Myocyte (in vitro differentiated cells): ENCODE data around the gene ZNF584. TPM values are rescaled to one million over a fixed set of nuclear protein-coding genes. Genes with fewer than 3 reads are reported as not detected.
A peak's percentile ranks its signal among the peaks of the same experiment; 100 is the strongest.
"Not testable (repeated sequence)": the region's sequence is repeated elsewhere in the genome, so short reads cannot be mapped to it uniquely, and the experiment has no call there.

ENCODE experiments used
- DNase-seq: peaks from one replicate; pipeline ENCODE4 v3.0.0-alpha.2; 2012; ENCODE audit warnings: low read depth
- total RNA-seq: library from RNA; depleted of rRNA; stranded (reverse); fragments of >200 nt; gene quantifications from 2 replicates; pipeline ENCODE4 v1.2.3, GENCODE V29; 2014

The ZNF584 gene
- total RNA-seq, 1 donor from 2014 or later, result 19.4 TPM

DNA sequence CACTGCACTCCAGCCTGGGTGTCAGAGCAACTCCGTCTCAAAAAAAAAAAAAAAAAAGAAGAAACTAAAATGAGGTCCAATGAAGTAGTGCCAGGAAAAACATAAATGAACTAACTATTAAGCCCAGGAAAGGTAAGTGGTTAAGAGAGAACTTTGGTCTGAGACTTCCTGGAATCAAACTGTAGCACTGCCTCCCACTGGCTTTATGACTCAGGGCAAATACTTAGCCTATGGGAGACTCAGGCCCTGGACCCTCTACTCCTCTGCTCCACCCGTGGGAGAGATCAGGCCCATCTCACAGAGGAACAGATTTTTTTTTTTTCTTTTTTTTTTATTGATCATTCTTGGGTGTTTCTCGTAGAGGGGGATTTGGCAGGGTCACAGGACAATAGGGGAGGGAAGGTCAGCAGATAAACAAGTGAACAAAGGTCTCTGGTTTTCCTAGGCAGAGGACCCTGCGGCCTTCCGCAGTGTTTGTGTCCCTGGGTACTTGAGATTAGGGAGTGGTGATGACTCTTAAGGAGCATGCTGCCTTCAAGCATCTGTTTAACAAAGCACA is 4.5 kb upstream of the ZNF584 start:
- not testable (repeated sequence) for DNase-seq

DNA sequence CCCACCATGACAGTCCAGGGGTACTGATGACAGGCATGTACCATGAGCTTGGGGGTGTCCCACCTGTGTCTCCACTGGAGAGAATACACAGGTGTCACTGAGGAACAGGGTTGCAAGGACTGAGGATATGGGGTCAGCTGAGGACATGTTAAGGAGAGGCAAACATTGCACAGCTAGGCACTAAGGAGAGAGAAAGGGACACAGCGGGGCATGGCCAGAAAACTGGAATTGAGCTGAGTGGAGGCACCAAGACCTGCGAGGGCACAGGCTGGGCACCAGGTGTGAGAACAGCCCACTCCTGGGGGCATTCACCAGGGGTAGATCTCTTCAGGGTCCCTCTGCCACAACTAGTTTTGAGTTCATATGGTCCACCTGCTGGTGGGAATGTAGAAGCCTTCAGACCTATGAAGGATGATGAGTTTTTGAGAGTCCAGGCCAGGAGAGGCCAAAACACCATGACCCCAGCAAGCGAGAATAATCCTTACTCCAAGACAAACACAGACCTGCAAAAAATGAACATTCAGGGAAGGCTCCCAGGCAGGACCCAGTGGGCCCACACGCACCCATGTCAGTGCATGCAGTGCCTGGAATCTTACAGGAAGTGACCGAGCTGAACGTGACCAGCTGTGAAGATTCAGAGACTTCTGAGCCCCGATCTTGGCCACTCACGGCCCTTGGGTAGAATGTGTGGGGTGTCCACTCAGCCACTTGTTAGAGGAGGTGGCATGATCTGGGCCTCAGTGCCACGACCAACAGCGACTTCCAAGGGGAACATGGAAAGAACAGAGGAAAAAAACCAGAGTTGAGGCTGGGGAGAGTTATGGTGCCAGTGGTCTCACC is 1.4 kb upstream of the ZNF584 start:
- no peak for DNase-seq

DNA sequence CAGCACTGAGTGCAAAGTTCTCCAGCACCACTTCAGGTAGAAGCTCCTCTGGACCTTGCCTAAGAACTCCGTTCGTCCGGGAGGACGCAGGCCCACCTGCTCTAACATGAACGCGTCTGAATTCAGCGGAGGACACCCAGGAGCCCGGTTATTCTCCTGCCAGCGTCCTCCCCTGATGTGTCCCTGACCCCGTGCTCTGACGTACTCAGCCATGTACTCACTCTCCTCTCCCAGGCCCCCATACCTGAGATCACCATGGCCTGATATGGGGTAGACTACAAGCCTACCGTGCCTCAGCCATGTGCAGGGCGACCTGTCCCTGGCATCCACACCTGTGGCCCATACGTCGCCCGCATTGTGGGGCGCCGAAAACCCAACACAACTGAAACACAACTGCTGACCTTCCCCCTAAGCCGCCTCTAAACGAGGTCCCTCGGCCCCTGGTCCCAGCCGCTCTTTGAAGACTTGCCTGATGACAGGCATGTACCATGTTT is 744 bp upstream of the ZNF584 start:
- no peak for DNase-seq

DNA sequence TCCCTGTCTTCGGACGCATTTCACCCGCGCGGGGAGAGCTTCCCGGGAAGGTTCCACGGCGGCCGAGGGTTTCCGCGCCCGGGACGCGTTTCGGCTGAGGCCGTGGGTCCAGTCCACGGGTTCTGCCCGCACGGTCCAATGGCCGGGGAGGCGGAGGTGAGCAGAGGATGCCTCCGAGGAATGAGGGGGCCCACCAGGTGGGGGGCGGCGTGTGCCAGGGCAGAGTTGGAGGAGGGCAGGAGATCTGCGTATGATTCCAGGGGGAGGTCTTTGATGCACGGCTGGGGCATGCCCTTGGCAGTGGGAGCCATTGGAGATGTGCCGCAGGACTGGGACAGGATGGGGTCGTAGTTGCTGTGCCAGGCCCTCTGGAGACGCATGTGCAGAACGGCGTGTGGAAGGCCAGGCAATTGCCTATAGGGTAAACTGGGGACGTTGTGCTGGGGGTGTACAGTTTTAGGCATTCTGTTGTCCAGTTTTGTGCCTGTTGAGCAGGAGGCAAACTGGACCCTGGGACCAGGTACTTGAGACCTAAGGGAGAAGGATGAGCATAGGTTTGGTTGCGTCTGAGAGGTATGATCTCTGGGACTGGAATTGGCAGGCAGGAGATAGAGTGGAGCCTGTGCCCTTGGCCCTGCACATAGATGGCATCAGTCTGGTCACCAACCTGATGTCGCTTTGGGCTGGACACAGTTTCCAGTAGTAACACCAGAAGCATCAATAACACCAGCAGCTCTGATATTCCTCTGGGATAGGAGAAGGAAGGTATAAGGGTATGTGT is 751 bp downstream of the ZNF584 start:
- peak; percentile 45 for DNase-seq

DNA sequence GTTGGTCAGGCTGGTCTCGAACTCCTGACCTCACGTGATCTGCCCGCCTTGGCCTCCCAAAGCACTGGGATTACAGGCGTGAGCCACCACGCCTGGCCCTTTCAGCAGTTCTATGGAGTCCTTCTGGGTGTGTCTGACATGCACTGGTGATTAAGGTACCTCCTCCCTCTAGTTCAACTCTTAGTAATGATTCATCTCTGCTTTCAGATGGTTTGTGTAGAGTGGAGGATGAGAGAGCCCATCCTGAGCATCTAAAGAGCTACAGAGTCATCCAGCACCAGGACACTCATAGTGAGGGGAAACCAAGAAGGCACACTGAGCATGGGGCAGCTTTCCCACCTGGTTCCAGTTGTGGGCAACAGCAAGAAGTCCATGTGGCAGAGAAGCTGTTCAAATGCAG is 8.2 kb downstream of the ZNF584 start:
- no peak for DNase-seq

DNA sequence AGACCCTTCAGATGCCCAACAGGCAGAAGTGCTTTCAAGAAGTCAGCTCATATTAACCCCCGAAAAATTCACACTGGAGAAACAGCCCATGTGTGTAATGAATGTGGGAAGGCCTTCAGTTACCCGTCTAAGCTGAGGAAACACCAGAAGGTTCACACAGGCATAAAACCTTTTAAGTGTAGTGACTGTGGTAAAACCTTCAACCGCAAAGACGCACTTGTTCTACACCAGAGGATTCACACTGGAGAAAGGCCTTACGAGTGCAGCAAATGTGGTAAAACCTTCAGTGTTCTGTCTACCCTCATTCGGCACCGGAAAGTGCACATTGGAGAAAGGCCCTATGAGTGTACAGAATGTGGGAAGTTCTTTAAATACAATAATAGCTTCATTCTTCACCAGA is 8.6 kb downstream of the ZNF584 start:
- DNase-seq, result no peak

DNA sequence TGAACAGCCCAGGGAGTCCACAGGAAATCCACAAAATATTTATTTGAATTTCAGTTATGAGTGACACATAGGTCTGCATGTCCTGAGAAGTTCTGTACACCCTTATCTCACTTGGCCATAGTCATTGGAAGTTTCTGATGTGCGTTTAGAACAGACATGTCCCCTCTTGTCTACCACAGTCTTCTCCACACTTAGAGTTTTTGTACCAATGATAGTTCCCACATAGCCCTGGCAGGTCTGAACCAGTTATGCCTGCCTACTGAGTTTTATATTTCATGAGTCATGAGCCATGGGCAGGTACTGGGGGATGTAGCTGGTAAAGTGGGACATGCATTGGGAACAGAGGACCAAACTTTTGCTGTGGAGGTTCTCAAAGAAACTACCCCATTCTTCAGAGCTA is 20.2 kb downstream of the ZNF584 start:
- DNase-seq, result no peak

DNA sequence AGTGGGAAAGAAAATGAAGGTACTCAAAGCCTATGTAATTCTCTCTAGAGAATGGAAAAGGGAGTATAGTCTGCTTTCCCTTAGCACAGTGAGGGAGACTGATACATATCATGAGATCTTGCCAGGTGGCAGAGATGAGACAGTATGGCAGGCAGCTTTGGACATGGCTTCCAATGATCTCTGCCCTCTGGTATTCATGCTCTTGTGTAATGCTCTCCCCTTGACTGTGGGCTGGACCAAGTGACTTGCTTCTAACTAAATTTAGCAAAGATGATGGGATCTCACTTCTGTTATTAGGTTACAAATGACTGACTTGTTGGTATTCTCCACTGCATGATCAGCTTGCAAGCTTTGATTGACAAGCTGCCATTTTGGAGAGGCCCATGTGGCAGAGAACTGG is 21.3 kb downstream of the ZNF584 start:
- DNase-seq, result peak; percentile 13

DNA sequence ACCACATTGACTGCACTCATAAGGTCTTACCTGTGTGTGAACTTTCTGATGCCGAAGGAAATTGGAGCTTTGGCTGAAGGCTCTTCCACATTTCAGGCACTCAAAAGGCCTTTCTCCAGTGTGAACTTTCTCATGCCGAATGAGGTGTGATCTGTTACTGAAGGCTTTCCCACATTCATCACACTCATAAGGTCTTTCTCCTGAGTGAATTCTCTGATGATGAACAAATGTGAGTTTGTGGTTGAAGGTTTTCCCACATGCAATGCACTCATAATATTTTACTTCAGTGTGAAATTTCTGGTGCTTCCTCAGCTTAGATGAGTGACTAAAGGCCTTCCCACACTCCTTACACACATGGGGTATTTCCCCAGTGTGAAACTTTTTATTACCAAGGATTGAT is 25.8 kb downstream of the ZNF584 start:
- DNase-seq, result no peak

DNA sequence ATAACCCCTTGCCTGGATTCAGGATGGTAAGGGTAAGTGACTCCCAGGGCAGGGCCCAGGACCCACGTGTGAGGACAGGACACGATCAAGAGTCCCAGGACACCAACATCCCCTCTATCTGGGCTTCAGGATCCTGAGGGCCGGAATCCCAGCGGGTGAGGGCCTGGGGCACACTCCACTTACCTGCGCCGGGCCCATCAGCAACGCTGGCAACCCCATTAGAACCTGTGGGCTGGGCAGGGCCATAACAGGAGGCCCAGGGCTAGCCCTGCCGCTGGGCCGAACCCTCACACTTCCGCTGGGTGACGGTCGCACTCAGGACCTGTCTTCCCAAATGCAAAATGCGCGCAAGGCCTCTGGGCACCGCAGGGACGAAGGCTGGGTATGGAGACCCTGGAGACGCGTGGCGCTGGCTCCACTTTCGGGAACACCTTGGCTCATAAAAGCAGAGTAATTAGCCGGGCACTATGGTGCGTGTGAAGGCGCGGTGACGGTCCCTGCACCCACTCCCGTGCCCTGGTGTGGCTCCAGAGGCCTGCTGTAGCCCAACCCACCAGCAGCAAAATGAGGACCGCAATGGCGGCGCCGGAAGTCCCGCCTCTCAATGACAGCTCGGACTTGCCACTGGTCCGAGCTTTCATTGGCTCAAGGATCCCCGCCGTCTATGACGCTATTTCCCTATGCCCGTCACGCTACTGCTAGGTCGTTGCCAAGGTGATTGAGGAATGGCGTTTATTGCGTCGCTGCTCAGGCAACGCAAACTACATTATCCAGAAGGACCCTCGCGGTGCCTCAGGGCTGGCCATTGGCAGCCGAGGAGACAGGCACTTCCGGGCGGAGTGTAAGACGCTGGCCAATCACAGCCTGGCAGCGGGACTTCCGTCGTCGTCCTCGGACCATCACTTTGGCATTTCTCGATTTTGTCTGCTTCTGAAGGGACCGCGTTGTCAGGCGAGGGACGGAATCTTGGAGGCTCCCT is 31.4 kb downstream of the ZNF584 start, which contains the start of gene ZNF132:
ZNF132 (minus strand) TSS at position 578 of the 979 bp plus-strand sequence; CDS start at position 246, 332 bp downstream.
- peak; percentile 100 for DNase-seq

DNA sequence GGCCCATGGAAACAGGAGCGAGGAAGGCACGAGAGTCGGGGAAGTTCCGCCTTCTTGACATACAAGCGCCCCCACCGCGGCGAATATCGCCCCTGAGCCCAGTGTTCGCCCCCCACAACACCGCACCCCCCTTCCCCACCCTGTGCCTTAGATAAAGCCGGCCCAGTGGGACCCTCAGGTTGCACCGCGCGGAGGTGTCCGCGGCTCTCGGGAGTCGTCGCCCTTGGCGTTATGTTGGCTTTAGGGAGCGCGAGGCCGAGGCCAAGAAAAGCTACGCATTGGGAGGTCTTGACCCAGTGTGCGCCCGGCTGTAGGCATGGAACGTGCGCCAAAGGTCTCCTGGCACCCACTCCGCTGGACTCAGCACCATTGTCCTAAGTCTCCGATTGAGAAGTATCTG is 32.1 kb downstream of the ZNF584 start:
- DNase-seq, result no peak

DNA sequence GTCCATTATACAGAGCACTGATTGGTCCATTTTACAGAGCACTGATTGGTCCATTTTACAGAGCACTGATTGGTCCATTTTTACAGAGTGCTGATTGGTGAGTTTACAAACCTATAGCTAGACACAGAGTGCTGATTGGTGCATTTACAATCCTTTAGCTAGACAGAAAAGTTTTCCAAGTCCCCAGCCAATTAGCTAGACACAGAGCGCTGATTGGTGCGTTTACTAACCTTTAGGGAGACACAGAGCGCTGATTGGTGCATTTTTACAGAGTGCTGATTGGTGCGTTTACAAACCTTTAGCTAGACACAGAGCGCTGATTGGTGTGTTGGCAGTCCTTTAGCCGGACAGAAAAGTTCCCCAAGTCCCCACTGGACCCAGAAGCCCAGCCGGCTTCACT is 34.5 kb downstream of the ZNF584 start:
- DNase-seq, result not testable (repeated sequence)

DNA sequence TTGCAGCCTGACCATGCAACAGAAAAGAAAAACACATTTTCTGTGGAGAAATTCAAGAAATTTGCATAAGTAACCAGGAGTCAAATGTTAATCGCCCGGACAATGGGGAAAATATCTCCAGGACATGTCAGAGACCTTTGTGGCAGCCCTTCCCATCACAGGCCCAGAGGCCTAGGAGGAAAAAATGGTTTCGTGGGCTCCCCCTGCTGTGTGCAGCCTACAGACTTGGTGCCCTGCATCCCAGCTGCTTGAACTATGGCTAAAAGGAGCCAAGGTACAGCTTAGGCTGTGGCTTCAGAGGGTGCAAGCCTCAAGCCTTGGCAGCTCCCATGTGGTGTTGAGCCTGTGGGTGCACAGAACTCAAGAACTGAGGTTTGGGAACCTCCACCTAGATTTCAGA is 40.4 kb downstream of the ZNF584 start:
- DNase-seq, result not testable (repeated sequence)

DNA sequence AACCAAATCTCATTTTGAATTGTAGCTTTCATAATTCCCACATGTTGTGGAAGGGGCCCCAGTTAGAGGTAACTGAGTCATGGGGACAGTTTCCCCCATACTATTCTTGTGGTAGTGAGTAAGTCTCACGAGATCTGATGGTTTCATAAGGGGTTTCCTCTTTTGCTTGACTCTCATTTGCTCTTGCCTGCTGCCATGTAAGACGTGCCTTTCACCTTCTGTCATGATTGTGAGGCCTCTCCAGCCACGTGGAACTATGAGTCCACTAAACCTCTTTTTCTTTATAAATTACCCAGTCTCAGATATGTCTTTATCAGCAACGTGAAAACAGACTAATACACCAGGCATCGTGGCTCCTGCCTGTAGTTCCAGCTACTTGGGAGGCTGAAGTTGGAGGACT is 41.5 kb downstream of the ZNF584 start:
- DNase-seq, result not testable (repeated sequence)

DNA sequence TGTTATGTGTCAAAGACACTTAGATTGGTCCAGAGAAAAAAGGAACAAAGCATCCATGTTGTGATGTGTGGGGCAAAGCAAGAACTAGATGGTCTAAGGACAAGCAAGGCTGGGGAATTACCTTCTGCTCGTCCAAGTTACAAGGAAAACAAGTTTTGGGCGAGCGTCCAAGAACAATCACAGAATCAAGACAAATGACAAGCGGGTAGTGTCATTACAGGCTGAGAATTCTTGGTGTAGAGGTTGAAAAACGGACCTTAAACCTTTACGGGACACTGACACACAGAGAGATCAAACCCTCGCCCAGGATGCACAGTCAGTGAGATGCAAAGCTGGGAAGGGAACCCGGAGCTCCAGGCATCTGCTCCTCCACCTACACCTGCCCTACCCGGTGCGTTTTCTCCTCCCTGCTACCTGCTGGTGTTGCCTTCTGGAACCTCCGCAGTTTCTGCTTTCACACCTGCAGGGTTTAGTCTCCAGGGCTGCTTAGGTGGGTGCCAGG is 42.5 kb downstream of the ZNF584 start:
- no peak for DNase-seq

DNA sequence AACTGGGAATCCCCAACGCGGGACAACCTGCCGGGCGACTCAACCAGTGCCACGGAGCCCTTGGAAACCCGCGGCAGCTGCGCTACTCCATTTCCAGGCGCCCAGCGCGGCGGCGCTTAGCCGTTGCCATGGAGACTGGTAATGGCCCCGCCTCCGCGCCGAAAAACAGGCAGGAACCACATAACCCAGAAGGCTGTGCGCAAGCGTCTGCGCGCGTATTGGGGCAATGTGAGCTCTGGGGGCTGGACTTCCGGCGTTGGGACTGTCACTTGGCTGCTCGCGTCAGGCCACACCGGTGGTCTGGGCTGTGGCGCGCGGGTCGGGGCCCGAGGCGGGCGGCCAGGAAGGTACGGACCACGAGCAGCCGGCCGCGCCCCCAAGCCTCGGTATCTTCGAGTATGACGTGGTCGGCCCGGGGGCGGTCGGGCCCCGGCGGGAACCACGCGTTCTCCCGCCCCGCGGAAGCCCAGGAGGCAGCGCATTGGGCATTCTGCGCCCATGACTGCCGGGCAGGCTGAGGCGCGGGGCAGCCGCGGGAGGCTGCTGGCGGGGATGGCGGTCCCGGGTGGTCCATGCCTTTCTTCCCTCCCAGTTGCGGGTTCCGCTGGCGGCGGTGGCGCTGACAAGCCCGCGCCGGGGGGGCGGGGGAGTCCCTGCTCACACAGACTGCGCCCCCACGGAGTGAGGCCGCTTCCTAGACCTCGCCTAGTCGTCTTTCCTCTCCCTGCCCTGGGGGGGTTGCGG is 43.1 kb downstream of the ZNF584 start, which contains the start of gene ZNF324B:
ZNF324B (plus strand) TSS at position 265 of the 744 bp plus-strand sequence. CDS start 2,080 bp downstream, outside the sequence.
- DNase-seq, result peak; percentile 97

DNA sequence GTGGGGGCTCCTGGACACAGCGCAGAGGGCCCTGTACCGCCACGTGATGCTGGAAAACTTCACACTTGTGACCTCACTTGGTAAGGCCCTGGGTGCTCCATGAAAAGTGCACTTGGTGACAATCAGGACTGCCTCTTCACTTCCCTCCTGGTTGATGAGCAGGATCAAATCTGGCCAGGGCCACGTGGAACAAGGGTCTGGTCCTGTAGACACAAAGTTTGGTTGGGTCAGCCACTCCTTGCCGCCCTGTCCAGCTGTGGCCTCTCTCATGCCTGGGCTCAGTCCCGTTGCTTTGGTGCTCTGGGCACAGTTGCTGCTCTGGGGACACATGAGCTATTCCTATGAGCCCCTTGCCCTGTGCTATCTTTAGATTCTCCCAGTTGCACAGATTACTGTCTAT is 45.3 kb downstream of the ZNF584 start:
- no peak for DNase-seq

DNA sequence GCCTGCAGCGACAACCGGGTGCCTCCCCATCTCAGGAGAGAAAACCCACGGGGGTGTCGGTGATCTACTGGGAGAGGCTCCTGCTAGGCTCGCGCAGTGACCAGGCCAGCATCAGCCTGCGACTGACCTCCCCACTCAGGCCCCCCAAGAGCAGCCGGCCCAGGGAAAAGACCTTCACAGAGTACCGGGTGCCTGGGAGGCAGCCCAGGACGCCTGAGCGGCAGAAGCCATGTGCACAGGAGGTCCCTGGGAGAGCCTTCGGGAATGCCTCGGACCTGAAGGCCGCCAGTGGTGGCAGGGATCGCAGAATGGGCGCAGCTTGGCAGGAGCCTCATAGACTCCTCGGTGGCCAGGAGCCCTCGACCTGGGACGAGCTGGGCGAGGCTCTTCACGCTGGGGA is 46.9 kb downstream of the ZNF584 start:
- no peak for DNase-seq

DNA sequence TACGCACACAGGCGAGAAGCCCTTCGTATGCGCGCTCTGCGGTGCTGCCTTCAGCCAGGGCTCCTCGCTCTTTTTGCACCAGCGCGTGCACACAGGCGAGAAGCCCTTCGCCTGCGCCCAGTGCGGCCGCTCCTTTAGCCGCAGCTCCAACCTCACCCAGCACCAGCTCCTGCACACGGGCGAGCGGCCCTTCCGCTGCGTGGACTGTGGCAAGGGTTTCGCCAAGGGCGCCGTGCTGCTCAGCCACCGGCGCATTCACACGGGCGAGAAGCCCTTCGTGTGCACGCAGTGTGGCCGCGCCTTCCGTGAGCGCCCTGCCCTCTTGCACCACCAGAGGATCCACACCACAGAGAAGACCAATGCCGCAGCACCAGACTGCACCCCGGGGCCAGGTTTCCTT is 47.7 kb downstream of the ZNF584 start:
- no peak for DNase-seq

DNA sequence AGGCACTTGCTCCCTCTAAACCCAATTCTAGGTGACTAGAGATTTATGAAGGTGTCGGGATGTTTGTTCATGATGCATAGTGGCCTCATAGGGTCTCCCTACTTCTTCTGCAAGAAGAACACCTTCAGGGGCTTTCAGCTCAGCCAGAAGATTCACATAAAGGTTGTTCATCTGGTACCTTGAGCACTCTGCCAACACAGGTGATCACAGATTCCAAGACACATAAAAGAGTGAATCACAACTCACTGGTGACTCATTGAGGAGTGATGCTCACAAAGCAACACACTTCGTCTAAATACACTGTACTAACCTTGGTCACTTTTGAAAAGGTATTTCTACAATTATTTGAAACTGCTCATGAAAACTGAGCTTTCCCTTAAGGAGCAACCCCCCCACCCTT is 51.6 kb downstream of the ZNF584 start:
- no peak for DNase-seq
